Amygdala (tissue), 56 donors: ENCODE measurements around the gene VDR.

ENCODE experiments used
- DNase-seq, 56 donors: peaks; one replicate each; lab custom pipeline; 2025; lab: John Stamatoyannopoulos, UW

Gene VDR

DNA sequence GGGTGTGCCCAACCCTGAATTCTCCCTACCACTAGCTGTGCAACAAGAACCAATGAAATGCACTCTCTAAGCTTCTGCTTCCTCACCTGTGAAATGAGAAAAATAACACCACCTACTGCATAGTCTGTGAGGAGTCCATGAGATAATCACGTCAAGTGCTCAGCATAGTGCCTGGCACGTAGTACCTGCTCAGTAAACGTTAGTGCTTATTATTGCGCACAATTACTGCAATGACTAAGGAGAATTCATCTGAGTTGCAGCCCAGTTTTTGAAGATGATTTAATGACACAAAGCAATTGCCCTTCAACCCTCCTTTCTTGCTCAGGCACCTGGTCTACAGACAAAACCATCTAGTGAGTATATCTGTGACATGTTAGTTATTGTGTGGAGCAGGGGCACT, 8.8 kb downstream of the VDR start:
- DNase-seq: no peak

GRCh38 chr12:47894652-47895051, 10.1 kb downstream of the VDR start:
- no peak for DNase-seq

DNA sequence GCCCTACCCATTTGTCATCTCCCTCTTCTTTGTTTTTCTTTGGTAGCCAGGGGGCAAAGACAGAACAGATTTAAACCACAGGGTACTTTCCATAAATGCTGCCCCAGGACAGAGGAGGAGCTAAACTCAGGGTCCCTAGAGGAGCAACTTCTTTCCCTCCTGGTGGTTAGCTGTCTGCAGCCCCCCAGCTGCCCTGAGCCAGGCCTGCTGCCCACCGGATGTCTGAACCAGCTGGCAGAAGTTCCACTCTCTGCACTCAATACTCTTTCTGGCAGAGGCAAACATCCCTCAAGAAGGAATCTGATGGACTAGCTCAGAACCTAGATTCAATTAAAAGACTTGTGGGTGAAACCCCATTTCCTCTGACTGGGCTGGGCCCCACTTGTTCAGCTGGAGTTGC, 10.7 kb downstream of the VDR start:
- DNase-seq: no peak

GRCh38 chr12:47892819-47893218, 12.0 kb downstream of the VDR start:
- DNase-seq: no peak

DNA sequence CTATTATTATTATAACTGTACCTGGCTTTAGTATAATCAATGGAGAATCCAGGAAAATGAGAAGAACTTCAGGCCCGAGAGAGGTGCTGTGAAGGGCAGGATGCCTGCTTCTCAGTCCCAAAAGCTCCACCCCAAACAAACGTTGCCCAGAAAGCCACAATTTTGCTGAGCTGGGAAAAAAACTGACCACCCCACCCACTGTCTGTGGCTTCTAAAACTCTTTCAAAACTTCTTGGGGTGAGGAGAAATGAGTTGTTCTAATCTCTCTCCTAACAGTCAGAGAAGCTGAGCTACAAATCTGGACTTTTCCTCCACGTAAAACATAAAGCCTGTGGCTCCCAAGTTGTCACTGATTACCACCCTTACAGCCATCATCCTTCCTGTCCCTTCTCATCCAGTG, 13.4 kb downstream of the VDR start:
- no peak for DNase-seq

DNA sequence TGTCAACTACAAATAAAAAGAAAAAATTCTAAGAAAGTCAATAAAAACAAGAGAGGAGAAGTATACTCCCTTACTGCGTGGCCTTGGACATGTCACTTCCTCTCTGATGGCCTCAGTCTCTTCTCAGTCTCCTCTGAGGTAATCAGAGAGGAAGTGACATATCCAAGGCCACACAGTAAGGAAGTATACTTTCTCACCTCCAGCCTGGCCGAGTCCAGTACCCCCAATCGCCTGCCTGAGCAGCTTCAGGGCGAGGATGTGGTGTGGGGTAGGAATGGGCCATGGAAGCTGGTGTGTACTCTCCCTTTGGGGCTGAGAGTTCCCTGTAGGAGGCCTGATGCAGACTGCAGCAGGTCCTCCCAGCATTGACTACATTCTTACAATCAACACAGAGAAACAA, 15.8 kb downstream of the VDR start:
- DNase-seq: no peak

DNA sequence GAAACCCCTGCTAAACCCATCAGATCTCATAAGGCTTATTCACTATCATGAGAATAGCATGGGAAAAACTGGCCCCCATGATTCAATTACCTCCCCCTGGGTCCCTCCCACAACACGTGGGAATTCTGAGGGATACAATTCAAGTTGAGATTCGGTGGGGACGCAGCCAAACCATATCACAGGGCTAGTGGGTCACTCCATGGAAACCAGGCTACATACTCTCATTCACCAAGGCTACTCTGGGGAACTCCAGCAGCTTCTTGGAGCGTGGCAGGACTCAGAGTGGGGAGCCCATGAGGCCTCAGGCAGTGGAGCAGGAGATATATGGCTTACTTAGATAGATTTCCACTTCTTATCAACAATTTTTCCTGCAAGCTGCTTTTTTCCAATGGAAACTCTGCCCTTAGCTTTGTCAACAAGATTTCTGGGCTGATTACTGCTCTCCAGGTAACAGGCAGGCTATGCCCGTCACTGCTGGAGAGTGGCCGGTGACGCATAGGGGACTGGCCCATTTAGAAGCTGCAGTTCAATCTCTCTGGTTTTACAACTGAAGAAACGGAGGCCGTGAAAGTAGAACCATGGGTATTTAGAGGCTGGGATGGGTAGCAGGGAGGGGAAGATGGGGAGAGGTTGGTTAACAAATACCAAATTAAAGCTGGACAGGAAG, 16.5 kb downstream of the VDR start:
- DNase-seq: no peak

DNA sequence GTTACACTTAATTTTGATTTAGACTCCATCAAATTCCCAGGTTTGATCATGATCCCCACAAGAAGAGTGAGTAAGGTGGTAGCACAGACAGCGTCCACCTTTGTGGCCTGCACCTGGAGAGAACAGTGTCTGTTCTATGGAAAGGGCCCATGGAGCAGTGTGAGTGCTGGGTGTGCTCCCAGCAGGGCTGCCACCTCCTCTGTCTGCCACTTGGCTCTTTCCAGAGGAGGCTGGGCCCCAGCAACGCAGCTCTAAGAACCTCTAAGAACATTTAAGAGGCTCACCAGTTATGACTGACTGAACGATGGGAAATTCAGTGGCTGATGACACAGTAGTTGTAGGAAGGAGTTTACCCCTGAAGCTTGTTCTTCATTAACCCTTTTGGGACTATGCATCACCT, 17.3 kb downstream of the VDR start:
- no peak for DNase-seq

DNA sequence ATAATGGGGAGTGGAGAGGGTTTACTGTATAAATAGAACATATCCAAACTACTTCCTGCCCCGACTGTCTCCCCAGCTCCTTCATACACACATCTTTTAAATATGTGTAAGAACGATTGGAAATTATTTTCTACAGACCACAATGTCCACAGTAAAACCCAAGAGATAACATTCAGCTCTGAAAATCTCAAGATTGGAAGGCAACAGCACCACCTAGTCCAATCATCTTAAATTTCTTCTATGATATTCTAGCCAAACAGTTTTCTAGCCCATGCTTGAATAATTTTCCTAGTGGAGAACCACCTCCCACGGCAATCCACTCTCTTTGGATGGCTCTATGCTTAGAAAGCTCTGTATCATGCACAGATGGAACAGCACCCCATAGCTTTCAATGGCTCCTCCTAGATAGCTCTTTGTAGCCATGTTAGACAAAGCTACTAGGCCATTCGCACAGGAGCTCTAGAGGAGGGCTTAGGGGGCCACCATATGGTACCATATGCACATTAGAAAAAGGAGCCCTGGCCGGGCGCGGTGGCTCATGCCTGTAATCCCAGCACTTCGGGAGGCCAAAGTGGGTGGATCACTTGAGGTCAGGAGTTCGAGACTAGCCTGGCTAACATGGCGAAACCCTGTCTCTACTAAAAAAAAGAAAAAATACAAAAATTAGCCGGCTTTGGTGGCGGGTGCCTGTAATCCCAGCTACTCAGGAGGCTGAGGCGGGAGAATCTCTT, 18.1 kb downstream of the VDR start:
- no peak for DNase-seq

GRCh38 chr12:47885566-47885965, 19.2 kb downstream of the VDR start:
- no peak for DNase-seq

GRCh38 chr12:47885012-47885501, 19.7 kb downstream of the VDR start:
- DNase-seq: no peak

DNA sequence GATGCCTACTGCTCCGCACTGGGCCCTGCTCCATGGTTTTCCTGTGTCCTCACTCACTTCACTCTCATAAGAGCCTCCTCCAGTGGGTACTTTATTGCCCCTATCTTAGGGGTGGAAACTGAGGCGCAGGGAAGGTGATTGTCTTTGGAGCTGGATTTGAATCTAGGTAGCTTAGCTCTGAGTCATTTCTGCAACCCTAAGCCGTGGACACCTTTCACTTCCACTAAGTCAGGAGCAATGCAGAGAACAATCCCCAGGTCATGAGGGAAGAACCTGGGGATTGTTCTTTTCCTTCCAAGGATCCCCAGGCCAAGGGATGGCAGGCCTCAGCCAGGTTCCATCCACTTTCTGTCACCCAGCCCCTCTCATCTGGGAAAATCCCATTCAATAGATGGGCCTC, 20.3 kb downstream of the VDR start:
- no peak for DNase-seq

DNA sequence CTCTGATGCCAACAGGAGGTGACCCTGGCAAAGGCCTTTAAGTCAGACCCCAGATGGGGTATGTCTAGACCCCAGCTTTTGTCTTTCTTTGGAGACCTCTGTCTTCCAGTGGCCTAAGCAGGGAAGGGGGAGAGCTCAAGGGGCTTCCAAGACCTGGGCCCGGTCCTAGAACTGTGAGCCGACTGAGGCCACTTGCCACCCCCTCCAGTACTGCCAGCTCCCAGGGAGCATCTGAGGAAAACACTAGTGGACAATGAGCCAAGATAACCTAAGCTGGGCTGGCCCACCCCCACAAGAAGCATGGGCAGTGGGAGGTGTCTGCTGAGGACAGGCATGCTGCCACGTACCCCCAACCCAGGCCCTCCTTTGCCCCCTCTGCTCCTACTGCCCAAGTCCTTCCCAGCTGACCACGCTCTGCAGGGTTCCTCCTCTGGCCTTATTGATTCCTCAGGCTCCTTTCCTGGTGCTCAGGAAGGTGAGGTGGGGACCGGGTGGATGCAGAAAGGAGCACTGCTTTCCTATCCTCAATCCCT, 21.1 kb downstream of the VDR start:
- DNase-seq: no peak

DNA sequence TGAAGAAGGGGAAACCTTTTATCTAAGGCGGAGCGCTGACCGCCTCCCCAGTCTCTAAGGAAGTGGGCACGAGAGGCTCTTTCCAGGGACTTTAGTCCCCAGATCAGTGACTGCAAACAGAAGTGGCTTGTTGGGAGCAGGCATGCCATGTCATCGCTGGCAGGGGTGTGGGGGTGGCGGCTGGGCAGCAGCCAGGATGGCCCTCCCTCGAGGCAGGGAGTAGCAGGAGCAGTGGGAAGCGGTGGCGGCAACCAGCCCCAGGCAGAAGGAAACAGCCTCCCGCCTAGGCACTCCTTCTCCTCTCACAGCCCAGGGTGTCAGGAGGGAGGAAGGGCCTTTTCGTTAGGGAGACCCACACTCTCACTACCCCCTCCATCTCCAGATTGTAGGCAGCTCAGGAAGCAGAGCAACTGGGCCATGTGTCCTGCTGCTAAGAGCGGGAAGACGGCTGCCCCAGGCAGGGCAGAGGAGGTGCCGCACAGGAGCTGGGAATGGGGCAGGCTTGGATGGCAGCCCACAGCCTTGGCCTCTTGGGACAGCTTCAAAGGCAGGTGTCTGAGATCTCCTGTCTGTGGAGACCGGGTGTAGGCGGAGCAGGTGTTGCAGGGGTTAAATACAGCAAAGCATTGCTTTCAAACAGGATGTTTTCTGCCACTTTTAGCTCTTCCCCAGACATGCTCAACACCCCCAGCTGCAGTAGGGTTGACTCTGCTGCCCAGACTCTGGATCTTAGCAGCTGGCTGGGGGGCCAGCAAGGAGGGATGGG, 21.8 kb downstream of the VDR start:
- peak in 10 of 56 donors; percentile 2 to 23 (median 16) for DNase-seq

- no peak for DNase-seq
Observed at GRCh38 chr12:47881826-47882427, 22.9 kb downstream of the VDR start.

GRCh38 chr12:47881051-47881450, 23.7 kb downstream of the VDR start:
- no peak for DNase-seq

GRCh38 chr12:47878918-47879481, 25.8 kb downstream of the VDR start:
- DNase-seq: no peak

DNA sequence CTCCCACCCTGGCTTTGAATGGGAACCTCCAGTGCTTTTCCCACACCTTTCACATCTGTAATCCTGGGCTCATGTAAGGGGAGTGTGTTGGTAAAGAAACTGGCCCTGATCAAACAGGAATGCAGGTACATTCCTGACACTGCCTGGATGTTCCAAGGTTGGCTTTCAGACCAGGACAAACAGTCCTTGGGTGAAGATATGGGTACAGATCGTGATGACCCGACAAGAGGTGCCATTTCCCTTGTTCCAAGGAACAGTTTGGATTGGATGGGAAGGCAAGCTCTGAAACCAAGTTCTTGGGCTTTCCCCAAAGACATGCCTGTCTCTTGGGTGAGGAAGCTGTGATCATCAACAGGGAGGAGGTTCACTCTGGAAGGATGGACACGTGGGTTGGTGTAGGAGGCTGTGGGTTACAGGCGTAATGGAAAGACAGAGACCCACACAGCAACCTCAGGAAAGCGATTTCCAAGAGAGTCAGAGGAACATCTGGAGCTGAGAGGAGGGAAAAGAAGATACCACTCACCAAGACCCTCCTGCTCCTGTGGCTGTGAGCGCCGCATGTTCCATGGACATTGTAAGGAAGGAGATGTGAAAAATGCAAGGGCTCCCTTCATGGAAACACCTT, 26.4 kb downstream of the VDR start:
- no peak for DNase-seq

DNA sequence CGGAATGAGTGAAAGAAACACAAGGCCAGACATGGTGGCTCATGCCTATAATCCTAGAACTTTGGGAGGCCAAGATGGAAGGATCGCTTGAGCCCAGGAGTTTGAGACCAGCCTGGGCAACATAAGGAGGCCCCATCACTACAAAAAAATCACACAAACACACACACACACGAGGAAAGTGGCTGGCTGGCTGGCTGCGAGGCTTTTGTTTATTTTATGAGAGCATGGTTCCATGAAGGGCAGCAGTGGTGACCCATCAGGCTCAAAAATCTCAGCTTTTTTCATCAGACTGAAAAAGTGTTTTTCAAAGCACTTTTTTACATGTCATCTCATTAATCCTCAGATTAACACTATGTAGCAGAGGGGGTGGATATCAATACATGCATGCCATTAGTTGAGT, 27.7 kb downstream of the VDR start:
- no peak for DNase-seq

DNA sequence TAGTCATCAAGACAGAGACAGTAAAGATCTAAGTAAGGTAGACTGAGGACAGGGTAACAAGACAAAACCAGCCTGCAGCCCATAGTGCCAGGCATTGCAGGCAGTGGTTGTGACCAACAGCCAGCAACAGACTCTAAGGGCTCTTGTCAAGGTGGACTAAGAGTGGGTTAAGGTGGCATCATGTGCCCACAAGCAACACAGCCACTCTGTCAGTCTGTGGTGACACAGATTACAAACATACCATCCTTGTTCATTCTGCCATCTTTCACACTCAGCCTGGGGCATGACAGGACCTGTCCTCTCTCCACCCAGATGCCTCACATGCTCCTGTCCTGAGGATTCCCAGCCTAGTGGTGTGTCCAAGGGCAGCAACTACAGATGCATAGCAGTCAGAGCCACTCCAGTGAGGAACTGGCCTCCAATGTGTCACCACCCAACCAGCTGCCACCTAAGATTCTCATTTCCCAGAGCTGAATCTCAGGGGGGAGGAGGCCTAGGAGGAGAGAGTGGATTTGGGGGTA, 28.3 kb downstream of the VDR start:
- no peak for DNase-seq
